Measurements from ENCODE around the gene USP48. TPM values are rescaled to one million over a fixed set of nuclear protein-coding genes. Genes with fewer than 3 reads are reported as not detected.
"Not testable (repeated sequence)": the region's sequence is repeated elsewhere in the genome, so short reads cannot be mapped to it uniquely, and the experiment has no call there.

USP48 gene
- total RNA-seq, 2 experiments from 2014 or later: 73.3 to 76.0 TPM

- TF ChIP-seq, protein P1, sequence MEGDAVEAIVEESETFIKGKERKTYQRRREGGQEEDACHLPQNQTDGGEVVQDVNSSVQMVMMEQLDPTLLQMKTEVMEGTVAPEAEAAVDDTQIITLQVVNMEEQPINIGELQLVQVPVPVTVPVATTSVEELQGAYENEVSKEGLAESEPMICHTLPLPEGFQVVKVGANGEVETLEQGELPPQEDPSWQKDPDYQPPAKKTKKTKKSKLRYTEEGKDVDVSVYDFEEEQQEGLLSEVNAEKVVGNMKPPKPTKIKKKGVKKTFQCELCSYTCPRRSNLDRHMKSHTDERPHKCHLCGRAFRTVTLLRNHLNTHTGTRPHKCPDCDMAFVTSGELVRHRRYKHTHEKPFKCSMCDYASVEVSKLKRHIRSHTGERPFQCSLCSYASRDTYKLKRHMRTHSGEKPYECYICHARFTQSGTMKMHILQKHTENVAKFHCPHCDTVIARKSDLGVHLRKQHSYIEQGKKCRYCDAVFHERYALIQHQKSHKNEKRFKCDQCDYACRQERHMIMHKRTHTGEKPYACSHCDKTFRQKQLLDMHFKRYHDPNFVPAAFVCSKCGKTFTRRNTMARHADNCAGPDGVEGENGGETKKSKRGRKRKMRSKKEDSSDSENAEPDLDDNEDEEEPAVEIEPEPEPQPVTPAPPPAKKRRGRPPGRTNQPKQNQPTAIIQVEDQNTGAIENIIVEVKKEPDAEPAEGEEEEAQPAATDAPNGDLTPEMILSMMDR (IDR thresholded peaks at IDR 0.05): no peak
- intact Hi-C loops (cut with DNase I, micrococcal nuclease): loop anchor here (5.0 kb wide), 4 partner anchors 78 to 672 kb away; partner anchors contain the start of genes ZBTB40 (in 2 of the 2) and HSPG2 (in 1 of the 2)
- peaks cover 48% of the 10 kb centered on the region for H3K36me3 Mint-ChIP-seq (ENCODE audit: low read depth)
Observed at GRCh38 chr1:21779613-21780521, 3.1 kb downstream of the USP48 start.

DNA sequence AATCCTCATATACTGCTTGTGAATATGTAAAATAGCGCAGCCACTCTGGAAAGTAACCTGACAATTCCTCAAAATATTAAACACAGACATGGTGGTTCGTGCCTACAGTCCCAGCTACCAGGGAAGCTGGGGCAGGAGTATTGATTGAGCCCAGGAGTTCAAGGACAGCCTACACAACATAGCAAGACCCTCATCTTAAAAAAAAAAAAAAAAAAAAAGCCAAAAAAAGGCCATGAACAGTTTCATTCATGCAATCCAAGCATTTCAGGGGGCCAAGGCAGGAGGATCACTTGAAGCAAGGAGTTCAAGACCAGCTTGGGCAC, 4.6 kb downstream of the USP48 start:
- Histone ChIP-seq H3K9me3 (ENCODE audit: control insufficient read depth in 1 of 2, insufficient read depth in 1 of 2, low read length in 2 of 2) (peaks cover 0 to 5% of the 10 kb centered on the region in 2 experiments), H3K4me1 (ENCODE audit: insufficient read depth, low read length) (peaks cover 53% of the 10 kb centered on the region), H3K4me3 (ENCODE audit: low read length) (no peak overlapping the region), H3K27me3 (ENCODE audit: control insufficient read depth in 1 of 2, insufficient read depth in 2 of 2, low read length in 2 of 2) (no peaks in the 10 kb centered on the region), H3K36me3 (ENCODE audit: insufficient read depth, low read length) (peaks cover 3% of the 10 kb centered on the region), H3K27ac (ENCODE audit: low read depth in 1 of 2, low read length in 2 of 2) (no peak overlapping the region)
- ChIA-PET CTCF (no interaction called here), POLR2A (no interaction called here)
- DNase-seq: no peak
- Mint-ChIP-seq H3K9me3 (no peaks in the 10 kb centered on the region), H3K36me3 (ENCODE audit: low read depth) (peaks cover 46% of the 10 kb centered on the region), H3K4me1 (ENCODE audit: low read depth) (peaks cover 60% of the 10 kb centered on the region), H3K27me3 (no peaks in the 10 kb centered on the region), H3K4me3 (peak overlapping the region; percentile 63), H3K27ac (peak overlapping the region; percentile 75)
- TF ChIP-seq, protein P1 (IDR thresholded peaks at IDR 0.05): no peak
- intact Hi-C loops (cut with DNase I, micrococcal nuclease): no loop called here
- no peak for ATAC-seq (ENCODE audit: poor library complexity)

More at GRCh38 chr1:21779613-21780521, 3.1 kb downstream of the USP48 start:
- no peak overlapping the region for H3K27ac ChIP-seq (ENCODE audit: low read depth in 1 of 2, low read length in 2 of 2)
- peak in 3 of 14 experiments; percentile 30 to 42 (median 39) for DNase-seq
- POLR2A ChIA-PET: no interaction called here
- CTCF ChIA-PET: no interaction called here
- no peaks in the 10 kb centered on the region for H3K9me3 Mint-ChIP-seq
- H3K9me3 ChIP-seq (ENCODE audit: control insufficient read depth in 1 of 2, insufficient read depth in 1 of 2, low read length in 2 of 2): peaks cover 0 to 5% of the 10 kb centered on the region in 2 experiments
- H3K27ac Mint-ChIP-seq: peak overlapping the region; percentile 81
- peaks cover 3% of the 10 kb centered on the region for H3K36me3 ChIP-seq (ENCODE audit: insufficient read depth, low read length)
- no peak for ATAC-seq (ENCODE audit: poor library complexity)
- no peaks in the 10 kb centered on the region for H3K27me3 Mint-ChIP-seq
- no peak overlapping the region for H3K4me3 ChIP-seq (ENCODE audit: low read length)
- H3K4me3 Mint-ChIP-seq: peak overlapping the region; percentile 83
- peaks cover 58% of the 10 kb centered on the region for H3K4me1 Mint-ChIP-seq (ENCODE audit: low read depth)
- peaks cover 46% of the 10 kb centered on the region for H3K4me1 ChIP-seq (ENCODE audit: insufficient read depth, low read length)
- H3K27me3 ChIP-seq (ENCODE audit: control insufficient read depth in 1 of 2, insufficient read depth in 2 of 2, low read length in 2 of 2): no peaks in the 10 kb centered on the region

DNA sequence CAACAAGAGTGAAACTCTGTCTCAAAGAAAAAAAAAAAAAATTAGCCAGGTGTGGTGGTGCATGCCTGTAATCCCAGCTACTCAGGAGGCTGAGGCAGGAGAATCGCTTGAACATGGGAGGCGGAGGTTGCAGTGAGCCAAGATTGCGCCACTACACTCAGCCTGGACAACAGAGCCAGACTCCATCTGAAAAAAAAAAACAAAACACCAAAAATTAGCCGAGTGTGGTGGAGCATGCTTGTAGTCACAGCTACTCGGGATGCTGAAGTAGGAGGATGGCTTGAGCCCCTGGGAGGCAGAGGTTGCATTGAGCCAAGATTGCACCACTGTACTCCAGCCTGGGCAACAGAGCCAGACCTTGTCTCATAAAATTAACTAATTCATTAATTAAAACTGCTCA, 6.0 kb downstream of the USP48 start:
- H3K27ac Mint-ChIP-seq; H3K27me3 Mint-ChIP-seq; intact Hi-C loops (cut with DNase I, micrococcal nuclease); DNase-seq; H3K27ac ChIP-seq (ENCODE audit: low read depth in 1 of 2, low read length in 2 of 2); ATAC-seq (ENCODE audit: poor library complexity); H3K27me3 ChIP-seq (ENCODE audit: control insufficient read depth in 1 of 2, insufficient read depth in 2 of 2, low read length in 2 of 2); H3K36me3 ChIP-seq (ENCODE audit: insufficient read depth, low read length); H3K4me3 ChIP-seq (ENCODE audit: low read length); H3K4me3 Mint-ChIP-seq; H3K9me3 Mint-ChIP-seq; POLR2A ChIA-PET; H3K9me3 ChIP-seq (ENCODE audit: control insufficient read depth in 1 of 2, insufficient read depth in 1 of 2, low read length in 2 of 2): not testable (repeated sequence)
- Mint-ChIP-seq H3K4me1 (ENCODE audit: low read depth) (peaks cover 53% of the 10 kb centered on the region), H3K36me3 (ENCODE audit: low read depth) (peaks cover 32% of the 10 kb centered on the region)
- peaks cover 56% of the 10 kb centered on the region for H3K4me1 ChIP-seq (ENCODE audit: insufficient read depth, low read length)
- CTCF ChIA-PET: interaction anchor here (0.6 to 0.9 kb wide), 2 partner anchors 180 to 266 kb away, joined by 3 read pairs; no protein-coding TSS in a partner anchor

Measured in CD4-positive, alpha-beta T cell (primary cell).